SK-N-SH treated with all-trans-retinoic acid at 6 μM for 48 hours (cell line): ENCODE data around the gene C2CD3.

ENCODE experiments used
- CSRNP3 ChIP-seq: fragments of 250-450 bp; sonication (Bioruptor Pico); IDR thresholded peaks from 2 replicates; pipeline ENCODE4 v1.5.1; 2021; ENCODE audit warnings: mild to moderate bottlenecking, moderate library complexity
- ISL1 ChIP-seq: fragments of 250-450 bp; sonication (Bioruptor Pico); IDR thresholded peaks from 2 replicates; pipeline ENCODE4 v2.1.2; 2022; ENCODE audit warnings: mild to moderate bottlenecking, moderate library complexity
- OSR1 ChIP-seq: fragments of 250-450 bp; sonication (Bioruptor Pico); IDR thresholded peaks from 2 replicates; pipeline ENCODE4 v1.8.0; 2022; ENCODE audit warnings: moderate library complexity, mild to moderate bottlenecking, inconsistent platforms
- PPARA ChIP-seq: fragments of 250-450 bp; sonication (Bioruptor Pico); IDR thresholded peaks from 2 replicates; pipeline ENCODE4 v1.5.0; 2020; ENCODE audit warnings: mild to moderate bottlenecking, borderline replicate concordance
- RARB ChIP-seq: fragments of 250-450 bp; sonication (Bioruptor Pico); IDR thresholded peaks from 2 replicates; pipeline ENCODE4 v1.8.0; 2021; ENCODE audit warnings: mild to moderate bottlenecking, moderate library complexity
- TOX ChIP-seq: fragments of 250-450 bp; sonication (Bioruptor Pico); IDR thresholded peaks from 2 replicates; pipeline ENCODE4 v1.8.0; 2021; ENCODE audit warnings: mild to moderate bottlenecking, moderate library complexity, borderline replicate concordance
- ZC3H10 ChIP-seq: fragments of 250-450 bp; sonication (Bioruptor Pico); IDR thresholded peaks from 2 replicates; pipeline ENCODE4 v1.5.1; 2021; ENCODE audit warnings: mild to moderate bottlenecking, moderate library complexity
- ZNF565 ChIP-seq: fragments of 450-650 bp; formaldehyde crosslinking; conservative IDR thresholded peaks from 2 replicates; pipeline ENCODE4 v1.5.0; 2020; ENCODE audit warnings: low read depth, mild to moderate bottlenecking, moderate library complexity

GRCh38 chr11:73965764-73966121, 205.1 kb downstream of the C2CD3 start:
- no peak for TF ChIP-seq RARB (CRISPR knock-in tag)
- TF ChIP-seq ZC3H10: no peak
- no peak for TF ChIP-seq PPARA
- TF ChIP-seq ZNF565 (CRISPR knock-in tag): no peak
- TF ChIP-seq ISL1 (CRISPR knock-in tag): no peak
- no peak for TF ChIP-seq OSR1 (CRISPR knock-in tag)
- no peak for TF ChIP-seq CSRNP3 (CRISPR knock-in tag)
- TF ChIP-seq TOX (CRISPR knock-in tag): no peak
